ENCODE results near the gene TOX4.

DNA sequence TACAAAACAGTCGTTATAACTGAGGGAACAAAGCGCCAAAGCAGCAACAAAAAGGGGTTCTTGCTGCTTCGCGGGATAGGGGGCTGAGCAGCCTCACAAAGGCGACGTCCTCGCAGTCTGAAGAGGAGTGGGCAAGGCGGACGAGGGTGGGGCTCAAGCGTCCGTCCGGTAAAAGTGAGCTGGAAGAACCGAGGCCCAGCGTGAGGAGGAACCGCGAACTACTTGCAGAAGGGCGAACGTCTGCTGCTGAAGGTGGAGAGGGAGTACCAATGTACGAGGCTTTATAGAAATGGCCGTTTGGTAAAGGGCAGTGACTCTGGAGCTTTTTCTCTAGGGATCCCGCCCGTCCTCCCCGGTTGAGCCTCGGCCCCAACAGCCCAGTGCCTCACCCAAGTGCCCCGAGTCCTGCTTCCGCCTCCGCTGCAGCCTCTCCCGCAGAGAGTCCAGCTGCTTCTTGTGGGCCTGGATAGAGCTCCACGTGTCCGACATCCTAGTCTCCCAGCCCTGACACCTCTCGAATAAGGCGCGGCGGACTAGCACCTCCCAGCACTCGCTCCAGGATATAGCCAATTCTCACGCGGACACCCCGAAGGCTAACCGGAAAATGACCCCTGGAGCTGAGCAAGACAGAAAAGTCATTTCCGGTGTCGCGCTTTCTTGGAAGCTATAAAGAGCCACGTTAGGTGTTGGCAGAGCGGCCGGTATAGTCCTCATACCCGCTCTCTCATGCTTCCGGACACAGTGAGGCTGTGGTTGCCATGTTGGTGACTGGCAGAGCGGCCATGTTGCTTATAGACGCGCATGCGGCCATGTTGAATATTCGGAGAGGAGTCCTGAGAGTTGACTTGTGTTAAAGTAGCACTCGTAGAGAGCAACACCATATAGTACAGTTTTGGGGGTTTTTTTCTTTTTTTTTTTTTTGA is 34.0 kb downstream of the TOX4 start, which contains the start of gene METTL3:
- no peak for TF ChIP-seq KLF6 (CRISPR knock-in tag; IDR thresholded peaks at IDR 0.05; ENCODE audit: borderline replicate concordance)
- TF ChIP-seq ZBTB7A (IDR thresholded peaks at IDR 0.05; ENCODE audit: borderline replicate concordance, control insufficient read depth, low read depth, low read length): no peak
- TF ChIP-seq POLR2A (conservative IDR thresholded peaks at IDR 0.05): peak; percentile 91
- no peak for TF ChIP-seq CHD2 (IDR thresholded peaks at IDR 0.05; ENCODE audit: low read depth, low read length)
- no peak for TF ChIP-seq ZNF24 (IDR thresholded peaks at IDR 0.05)
- TF ChIP-seq, protein P1, sequence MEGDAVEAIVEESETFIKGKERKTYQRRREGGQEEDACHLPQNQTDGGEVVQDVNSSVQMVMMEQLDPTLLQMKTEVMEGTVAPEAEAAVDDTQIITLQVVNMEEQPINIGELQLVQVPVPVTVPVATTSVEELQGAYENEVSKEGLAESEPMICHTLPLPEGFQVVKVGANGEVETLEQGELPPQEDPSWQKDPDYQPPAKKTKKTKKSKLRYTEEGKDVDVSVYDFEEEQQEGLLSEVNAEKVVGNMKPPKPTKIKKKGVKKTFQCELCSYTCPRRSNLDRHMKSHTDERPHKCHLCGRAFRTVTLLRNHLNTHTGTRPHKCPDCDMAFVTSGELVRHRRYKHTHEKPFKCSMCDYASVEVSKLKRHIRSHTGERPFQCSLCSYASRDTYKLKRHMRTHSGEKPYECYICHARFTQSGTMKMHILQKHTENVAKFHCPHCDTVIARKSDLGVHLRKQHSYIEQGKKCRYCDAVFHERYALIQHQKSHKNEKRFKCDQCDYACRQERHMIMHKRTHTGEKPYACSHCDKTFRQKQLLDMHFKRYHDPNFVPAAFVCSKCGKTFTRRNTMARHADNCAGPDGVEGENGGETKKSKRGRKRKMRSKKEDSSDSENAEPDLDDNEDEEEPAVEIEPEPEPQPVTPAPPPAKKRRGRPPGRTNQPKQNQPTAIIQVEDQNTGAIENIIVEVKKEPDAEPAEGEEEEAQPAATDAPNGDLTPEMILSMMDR (IDR thresholded peaks at IDR 0.05 in 2 of 3, conservative IDR thresholded peaks at IDR 0.05 in 1 of 3; ENCODE audit: insufficient read depth in 2 of 3, low read depth in 1 of 3, low read length in 3 of 3): 0 out of 6 replicates have a peak, but pooled peaks of 1 of the 3 experiments have one; percentile 1
- peak; percentile 80 for TF ChIP-seq POLR2AphosphoS5 (IDR thresholded peaks at IDR 0.05; ENCODE audit: control insufficient read depth, insufficient read depth, low read depth, low read length)
- no peak for TF ChIP-seq ZKSCAN1 (IDR thresholded peaks at IDR 0.05; ENCODE audit: low read depth, low read length)
- TF ChIP-seq, protein P2, sequence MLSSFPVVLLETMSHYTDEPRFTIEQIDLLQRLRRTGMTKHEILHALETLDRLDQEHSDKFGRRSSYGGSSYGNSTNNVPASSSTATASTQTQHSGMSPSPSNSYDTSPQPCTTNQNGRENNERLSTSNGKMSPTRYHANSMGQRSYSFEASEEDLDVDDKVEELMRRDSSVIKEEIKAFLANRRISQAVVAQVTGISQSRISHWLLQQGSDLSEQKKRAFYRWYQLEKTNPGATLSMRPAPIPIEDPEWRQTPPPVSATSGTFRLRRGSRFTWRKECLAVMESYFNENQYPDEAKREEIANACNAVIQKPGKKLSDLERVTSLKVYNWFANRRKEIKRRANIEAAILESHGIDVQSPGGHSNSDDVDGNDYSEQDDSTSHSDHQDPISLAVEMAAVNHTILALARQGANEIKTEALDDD (IDR thresholded peaks at IDR 0.05): no peak
